ENCODE measurements around the gene IFITM2. TPM values are rescaled to one million over a fixed set of nuclear protein-coding genes. Genes with fewer than 3 reads are reported as not detected.
A peak's percentile ranks its signal among the peaks of the same experiment; 100 is the strongest.

Gene IFITM2
- total and polyA plus RNA-seq, 10 donors: 507 to 1,635 (median 979) TPM

DNA sequence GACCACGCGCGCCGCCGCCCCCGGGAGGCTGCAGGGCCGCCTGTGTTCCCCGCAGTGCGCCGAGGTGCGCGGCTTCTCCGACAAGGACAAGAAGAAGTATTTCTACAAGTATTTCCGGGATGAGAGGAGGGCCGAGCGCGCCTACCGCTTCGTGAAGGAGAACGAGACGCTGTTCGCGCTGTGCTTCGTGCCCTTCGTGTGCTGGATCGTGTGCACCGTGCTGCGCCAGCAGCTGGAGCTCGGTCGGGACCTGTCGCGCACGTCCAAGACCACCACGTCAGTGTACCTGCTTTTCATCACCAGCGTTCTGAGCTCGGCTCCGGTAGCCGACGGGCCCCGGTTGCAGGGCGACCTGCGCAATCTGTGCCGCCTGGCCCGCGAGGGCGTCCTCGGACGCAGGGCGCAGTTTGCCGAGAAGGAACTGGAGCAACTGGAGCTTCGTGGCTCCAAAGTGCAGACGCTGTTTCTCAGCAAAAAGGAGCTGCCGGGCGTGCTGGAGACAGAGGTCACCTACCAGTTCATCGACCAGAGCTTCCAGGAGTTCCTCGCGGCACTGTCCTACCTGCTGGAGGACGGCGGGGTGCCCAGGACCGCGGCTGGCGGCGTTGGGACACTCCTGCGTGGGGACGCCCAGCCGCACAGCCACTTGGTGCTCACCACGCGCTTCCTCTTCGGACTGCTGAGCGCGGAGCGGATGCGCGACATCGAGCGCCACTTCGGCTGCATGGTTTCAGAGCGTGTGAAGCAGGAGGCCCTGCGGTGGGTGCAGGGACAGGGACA lies 26.7 kb upstream of the IFITM2 start:
- Histone ChIP-seq H3K4me1 (peaks cover 26 to 83% (median 47%) of the 10 kb centered on the region in 6 donors), H3K27me3 (replicated peaks in 1 of 7) (peaks cover 0 to 80% (median 48%) of the 10 kb centered on the region in 7 donors), H3K4me3 (peak overlapping the region; percentile 35 to 77 (median 48)), H3K27ac (peak overlapping the region in 7 of 8 donors; percentile 26 to 89 (median 63)), H3K9me3 (peaks cover 0 to 6% (median 0%) of the 10 kb centered on the region in 8 donors), H3K36me3 (peaks cover 0 to 36% (median 0%) of the 10 kb centered on the region in 6 donors)
- WGBS, 5 donors: 7 to 25% (median 10%) methylated on average over 48 to 79 of the region's 79 CpGs
- peak; percentile 47 to 89 (median 57) for TF ChIP-seq POLR2AphosphoS5 (IDR thresholded peaks at IDR 0.05)
- TF ChIP-seq POLR2A (IDR thresholded peaks at IDR 0.05): no peak
- intact Hi-C loops (cut with DNase I; ENCODE audit: low total_unique reads): no loop called here
- DNase-seq: peak; percentile 92

GRCh38 chr11:281486-282161 lies 26.0 kb upstream of the IFITM2 start:
- H3K9me3 ChIP-seq: peaks cover 0 to 3% (median 0%) of the 10 kb centered on the region in 8 donors
- H3K27me3 ChIP-seq (replicated peaks in 1 of 7): peaks cover 0 to 85% (median 48%) of the 10 kb centered on the region in 7 donors
- H3K36me3 ChIP-seq: peaks cover 0 to 36% (median 0%) of the 10 kb centered on the region in 6 donors
- peak overlapping the region in 6 of 8 donors; percentile 26 to 89 (median 72) for H3K27ac ChIP-seq
- no peak for DNase-seq
- peaks cover 26 to 90% (median 47%) of the 10 kb centered on the region in 6 donors for H3K4me1 ChIP-seq
- WGBS, 5 donors: 34 to 42% (median 38%) methylated on average over 23 to 26 of the region's 26 CpGs
- intact Hi-C loops (cut with DNase I; ENCODE audit: low total_unique reads): no loop called here
- H3K4me3 ChIP-seq: peak overlapping the region in 7 of 8 donors; percentile 36 to 77 (median 50)
- TF ChIP-seq POLR2A (IDR thresholded peaks at IDR 0.05) (no peak), POLR2AphosphoS5 (IDR thresholded peaks at IDR 0.05) (peak in 1 of 3 donors; percentile 11)

- H3K4me3 ChIP-seq: peak overlapping the region in 5 of 8 donors; percentile 36 to 77 (median 50)
- H3K36me3 ChIP-seq: peaks cover 0 to 36% (median 0%) of the 10 kb centered on the region in 6 donors
- peaks cover 0 to 90% (median 48%) of the 10 kb centered on the region in 7 donors for H3K27me3 ChIP-seq (replicated peaks in 1 of 7)
- WGBS, 5 donors: 57 to 76% (median 72%) methylated on average over 4 of the region's 4 CpGs
- peak overlapping the region in 3 of 8 donors; percentile 82 to 89 (median 86) for H3K27ac ChIP-seq
- intact Hi-C loops (cut with DNase I; ENCODE audit: low total_unique reads): no loop called here
- H3K4me1 ChIP-seq: peaks cover 26 to 96% (median 47%) of the 10 kb centered on the region in 6 donors
- peak; percentile 58 for DNase-seq
- no peaks in the 10 kb centered on the region for H3K9me3 ChIP-seq
- TF ChIP-seq POLR2AphosphoS5 (IDR thresholded peaks at IDR 0.05) (no peak), POLR2A (IDR thresholded peaks at IDR 0.05) (no peak)
- TF ChIP-seq, protein P1, sequence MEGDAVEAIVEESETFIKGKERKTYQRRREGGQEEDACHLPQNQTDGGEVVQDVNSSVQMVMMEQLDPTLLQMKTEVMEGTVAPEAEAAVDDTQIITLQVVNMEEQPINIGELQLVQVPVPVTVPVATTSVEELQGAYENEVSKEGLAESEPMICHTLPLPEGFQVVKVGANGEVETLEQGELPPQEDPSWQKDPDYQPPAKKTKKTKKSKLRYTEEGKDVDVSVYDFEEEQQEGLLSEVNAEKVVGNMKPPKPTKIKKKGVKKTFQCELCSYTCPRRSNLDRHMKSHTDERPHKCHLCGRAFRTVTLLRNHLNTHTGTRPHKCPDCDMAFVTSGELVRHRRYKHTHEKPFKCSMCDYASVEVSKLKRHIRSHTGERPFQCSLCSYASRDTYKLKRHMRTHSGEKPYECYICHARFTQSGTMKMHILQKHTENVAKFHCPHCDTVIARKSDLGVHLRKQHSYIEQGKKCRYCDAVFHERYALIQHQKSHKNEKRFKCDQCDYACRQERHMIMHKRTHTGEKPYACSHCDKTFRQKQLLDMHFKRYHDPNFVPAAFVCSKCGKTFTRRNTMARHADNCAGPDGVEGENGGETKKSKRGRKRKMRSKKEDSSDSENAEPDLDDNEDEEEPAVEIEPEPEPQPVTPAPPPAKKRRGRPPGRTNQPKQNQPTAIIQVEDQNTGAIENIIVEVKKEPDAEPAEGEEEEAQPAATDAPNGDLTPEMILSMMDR (IDR thresholded peaks at IDR 0.05 in 8 of 11, conservative IDR thresholded peaks at IDR 0.05 in 3 of 11): no peak
These were observed 25.4 kb upstream of the IFITM2 start for GRCh38 chr11:282171-282570.

- Histone ChIP-seq H3K36me3 (peaks cover 0 to 36% (median 0%) of the 10 kb centered on the region in 6 donors), H3K27ac (peak overlapping the region in 3 of 8 donors; percentile 82 to 89 (median 86)), H3K4me1 (peaks cover 26 to 97% (median 49%) of the 10 kb centered on the region in 6 donors), H3K4me3 (peak overlapping the region in 3 of 8 donors; percentile 50 to 77 (median 55)), H3K27me3 (replicated peaks in 1 of 7) (peaks cover 0 to 96% (median 48%) of the 10 kb centered on the region in 7 donors), H3K9me3 (no peaks in the 10 kb centered on the region)
- no peak for TF ChIP-seq POLR2A (IDR thresholded peaks at IDR 0.05)
- TF ChIP-seq POLR2AphosphoS5 (IDR thresholded peaks at IDR 0.05): peak in 2 of 3 donors; percentile 29 to 62
- TF ChIP-seq, protein P1 (IDR thresholded peaks at IDR 0.05 in 8 of 11, conservative IDR thresholded peaks at IDR 0.05 in 3 of 11): no peak
- peak; percentile 71 for DNase-seq
- WGBS, 5 donors: 65 to 89% (median 72%) methylated on average over 10 to 13 of the region's 13 CpGs
- intact Hi-C loops (cut with DNase I; ENCODE audit: low total_unique reads): no loop called here
These were observed 24.8 kb upstream of the IFITM2 start for GRCh38 chr11:282630-283360.

Data from spleen (tissue), 11 donors.